Chondrocyte (in vitro differentiated cells): Measurements from ENCODE around the gene PPP1R9A. TPM values are rescaled to one million over a fixed set of nuclear protein-coding genes. Genes with fewer than 3 reads are reported as not detected.
A peak's percentile ranks its signal among the peaks of the same experiment; 100 is the strongest.

Source experiments
- DNase-seq: peaks from one replicate; pipeline ENCODE4 v3.0.0; 2021; ENCODE audit warnings: mixed read lengths, low spot score
- H3K27ac Mint-ChIP-seq: one replicate; pipeline ENCODE4 v1.8.0; 2021; ENCODE audit warnings: mild to moderate bottlenecking, moderate library complexity, mixed read lengths; ENCODE audit not compliant: unreplicated experiment
- H3K27me3 Mint-ChIP-seq: 2 replicates; pipeline ENCODE4 v1.8.0; 2021; ENCODE audit warnings: low read depth, mixed read lengths
- H3K36me3 Mint-ChIP-seq: 2 replicates; pipeline ENCODE4 v1.8.0; 2021; ENCODE audit warnings: low read depth, mixed read lengths
- H3K4me1 Mint-ChIP-seq: 2 replicates; pipeline ENCODE4 v1.8.0; 2021; ENCODE audit warnings: low read depth, mild to moderate bottlenecking, mixed read lengths
- H3K4me3 Mint-ChIP-seq: one replicate; pipeline ENCODE4 v1.8.0; 2021; ENCODE audit warnings: mild to moderate bottlenecking, moderate library complexity, mixed read lengths; ENCODE audit not compliant: unreplicated experiment
- H3K9me3 Mint-ChIP-seq: 2 replicates; pipeline ENCODE4 v1.8.0; 2021; ENCODE audit warnings: low read depth, mixed read lengths
- CTCF ChIP-seq: fragments of 200-600 bp; sonication (generic); IDR thresholded peaks from 2 replicates; pipeline ENCODE4 v1.5.0; 2021; ENCODE audit warnings: antibody characterized with exemption, mild to moderate bottlenecking, moderate library complexity
- total RNA-seq: library from RNA; stranded (reverse); gene quantifications from 3 replicates; pipeline ENCODE4 v1.2.1, GENCODE V29; 2021

The PPP1R9A gene
- total RNA-seq, 1 donor from 2014 or later, result 4.1 TPM

GRCh38 chr7:94903971-94904370, 3.4 kb upstream of the PPP1R9A start:
- no peak for DNase-seq
- Mint-ChIP-seq H3K9me3 (no peaks in the 10 kb centered on the region), H3K36me3 (no peaks in the 10 kb centered on the region), H3K27ac (no peak overlapping the region), H3K4me3 (no peak overlapping the region), H3K4me1 (peaks cover 11% of the 10 kb centered on the region), H3K27me3 (no peaks in the 10 kb centered on the region)
- TF ChIP-seq CTCF, result no peak

GRCh38 chr7:94904982-94905381, 2.4 kb upstream of the PPP1R9A start:
- no peak for TF ChIP-seq CTCF
- Mint-ChIP-seq H3K27me3 (no peaks in the 10 kb centered on the region), H3K4me1 (peaks cover 13% of the 10 kb centered on the region), H3K9me3 (no peaks in the 10 kb centered on the region), H3K4me3 (no peak overlapping the region), H3K36me3 (no peaks in the 10 kb centered on the region), H3K27ac (no peak overlapping the region)
- no peak for DNase-seq

GRCh38 chr7:94906065-94906851, 1.1 kb upstream of the PPP1R9A start:
- no peaks in the 10 kb centered on the region for H3K36me3 Mint-ChIP-seq
- DNase-seq, result no peak
- peaks cover 13% of the 10 kb centered on the region for H3K4me1 Mint-ChIP-seq
- H3K27me3 Mint-ChIP-seq, result no peaks in the 10 kb centered on the region
- no peak for TF ChIP-seq CTCF
- H3K27ac Mint-ChIP-seq, result no peak overlapping the region
- H3K9me3 Mint-ChIP-seq, result no peaks in the 10 kb centered on the region
- no peak overlapping the region for H3K4me3 Mint-ChIP-seq

- Mint-ChIP-seq H3K4me1 (peaks cover 22% of the 10 kb centered on the region), H3K9me3 (no peaks in the 10 kb centered on the region), H3K36me3 (no peaks in the 10 kb centered on the region), H3K4me3 (peak overlapping the region; percentile 83), H3K27me3 (no peaks in the 10 kb centered on the region), H3K27ac (peak overlapping the region; percentile 59)
- TF ChIP-seq CTCF, result peak; percentile 35
- DNase-seq, result no peak
These were observed 473 bp downstream of the PPP1R9A start for GRCh38 chr7:94907811-94908322.

GRCh38 chr7:94908323-94909178, 1.2 kb downstream of the PPP1R9A start:
- H3K4me1 Mint-ChIP-seq, result peaks cover 23% of the 10 kb centered on the region

More at GRCh38 chr7:94908323-94909178, 1.2 kb downstream of the PPP1R9A start:
- Mint-ChIP-seq H3K27ac (peak overlapping the region; percentile 59), H3K36me3 (no peaks in the 10 kb centered on the region), H3K9me3 (no peaks in the 10 kb centered on the region), H3K27me3 (no peaks in the 10 kb centered on the region), H3K4me3 (peak overlapping the region; percentile 83)
- no peak for TF ChIP-seq CTCF
- DNase-seq, result no peak
